ENCODE results near the gene CES2. TPM values are rescaled to one million over a fixed set of nuclear protein-coding genes. Genes with fewer than 3 reads are reported as not detected.

CES2 gene, protein sequence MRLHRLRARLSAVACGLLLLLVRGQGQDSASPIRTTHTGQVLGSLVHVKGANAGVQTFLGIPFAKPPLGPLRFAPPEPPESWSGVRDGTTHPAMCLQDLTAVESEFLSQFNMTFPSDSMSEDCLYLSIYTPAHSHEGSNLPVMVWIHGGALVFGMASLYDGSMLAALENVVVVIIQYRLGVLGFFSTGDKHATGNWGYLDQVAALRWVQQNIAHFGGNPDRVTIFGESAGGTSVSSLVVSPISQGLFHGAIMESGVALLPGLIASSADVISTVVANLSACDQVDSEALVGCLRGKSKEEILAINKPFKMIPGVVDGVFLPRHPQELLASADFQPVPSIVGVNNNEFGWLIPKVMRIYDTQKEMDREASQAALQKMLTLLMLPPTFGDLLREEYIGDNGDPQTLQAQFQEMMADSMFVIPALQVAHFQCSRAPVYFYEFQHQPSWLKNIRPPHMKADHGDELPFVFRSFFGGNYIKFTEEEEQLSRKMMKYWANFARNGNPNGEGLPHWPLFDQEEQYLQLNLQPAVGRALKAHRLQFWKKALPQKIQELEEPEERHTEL
- total RNA-seq: 10 to 100 TPM; 40.5 to 64.7 (median 55.3) TPM
- polyA plus RNA-seq: 10 to 100 TPM; 29.2 to 43.6 TPM
- total RNA-seq: 43.9 reads per million, percentile 68 among the genes with 10 or more reads in this experiment

DNA sequence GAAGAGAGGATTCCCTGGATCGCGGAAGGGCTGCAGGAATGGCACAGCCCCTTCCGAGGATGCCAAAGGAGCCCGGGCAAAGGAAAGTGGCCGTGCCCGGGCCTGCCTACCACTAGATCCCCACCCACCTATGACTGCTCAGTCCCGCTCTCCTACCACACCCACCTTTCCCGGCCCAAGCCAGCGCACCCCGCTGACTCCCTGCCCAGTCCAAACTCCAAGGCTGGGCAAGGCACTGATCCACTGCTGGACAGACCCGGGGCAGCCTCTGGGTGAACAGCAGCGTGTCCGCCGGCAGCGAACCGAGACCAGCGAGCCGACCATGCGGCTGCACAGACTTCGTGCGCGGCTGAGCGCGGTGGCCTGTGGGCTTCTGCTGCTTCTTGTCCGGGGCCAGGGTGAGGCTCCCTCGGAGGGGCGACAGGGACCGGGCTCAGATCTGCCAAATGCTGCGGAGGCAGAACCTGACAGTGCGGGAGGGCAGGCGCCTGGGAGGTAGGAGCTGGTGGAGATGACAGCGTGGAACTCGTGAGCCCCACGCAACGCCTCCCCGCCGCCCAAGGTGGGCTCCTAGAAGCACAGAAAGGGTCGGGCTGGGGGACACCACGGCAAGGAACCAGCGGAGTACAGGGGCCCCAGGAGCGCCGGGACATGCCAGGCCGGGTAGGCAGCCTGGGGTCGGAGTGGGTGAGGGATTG, at the start of gene CES2:
Gene CES2 (plus strand): TSS at position 203 of the 698 bp plus-strand sequence. CDS start 120 bp downstream, at position 323.
- H3K9me3 Mint-ChIP-seq: peaks cover 0 to 8% (median 0%) of the 10 kb centered on the region in 11 donors
- H3K27ac Mint-ChIP-seq: peak within 1 kb of the TSS; percentile 96 to 99 (median 98)
- H3K4me1 ChIP-seq (ENCODE audit: control insufficient read depth in 2 of 2, insufficient read depth in 2 of 2, low read length in 2 of 2): peaks cover 24 to 35% of the 10 kb centered on the region in 2 donors
- H3K36me3 ChIP-seq (ENCODE audit: control insufficient read depth in 2 of 3, insufficient read depth in 3 of 3, low read length in 3 of 3): peaks cover 0 to 44% (median 3%) of the 10 kb centered on the region in 3 experiments
- peaks cover 38 to 63% (median 54%) of the 10 kb centered on the region in 7 donors for H3K4me1 Mint-ChIP-seq
- H3K4me3 Mint-ChIP-seq: peak within 1 kb of the TSS; percentile 91 to 99 (median 98)
- no peak for DNase-seq
- H3K4me3 ChIP-seq (ENCODE audit: low read length): peak within 1 kb of the TSS; percentile 96
- intact Hi-C loops (cut with micrococcal nuclease): loop anchor here in 1 of 2 donors (10.0 kb wide), 1 partner anchor 1909 kb away; the partner anchor contains the start of gene TANGO6
- no peaks in the 10 kb centered on the region for H3K9me3 ChIP-seq (ENCODE audit: control insufficient read depth in 2 of 3, low read length in 3 of 3)
- ATAC-seq: no peak
- ChIA-PET CTCF (no interaction called here), POLR2A (interaction anchor here (2.4 kb wide), 1 partner anchor 105 kb away, joined by 7 read pairs; the partner anchor contains the start of gene NAE1)
- peaks cover 0 to 25% (median 6%) of the 10 kb centered on the region in 5 donors for H3K36me3 Mint-ChIP-seq
- H3K27ac ChIP-seq (ENCODE audit: low read depth, low read length): peak within 1 kb of the TSS; percentile 97
- no peaks in the 10 kb centered on the region for H3K27me3 Mint-ChIP-seq
- H3K27me3 ChIP-seq (ENCODE audit: control insufficient read depth in 2 of 2, insufficient read depth in 2 of 2, low read length in 2 of 2): no peaks in the 10 kb centered on the region

GRCh38 chr16:66886321-66886720, 49.0 kb upstream of the CES2 start:
- no peak overlapping the region for H3K4me3 ChIP-seq (ENCODE audit: low read length)
- peaks cover 0 to 7% of the 10 kb centered on the region in 2 donors for H3K4me1 ChIP-seq (ENCODE audit: control insufficient read depth in 2 of 2, insufficient read depth in 2 of 2, low read length in 2 of 2)
- no peaks in the 10 kb centered on the region for H3K9me3 ChIP-seq (ENCODE audit: control insufficient read depth in 2 of 3, low read length in 3 of 3)
- no peaks in the 10 kb centered on the region for H3K27me3 ChIP-seq (ENCODE audit: control insufficient read depth in 2 of 2, insufficient read depth in 2 of 2, low read length in 2 of 2)
- Mint-ChIP-seq H3K36me3 (peaks cover 0 to 20% (median 4%) of the 10 kb centered on the region in 5 donors), H3K9me3 (peaks cover 0 to 2% (median 0%) of the 10 kb centered on the region in 11 donors), H3K27ac (no peak overlapping the region), H3K4me1 (peaks cover 10 to 49% (median 37%) of the 10 kb centered on the region in 7 donors), H3K4me3 (no peak overlapping the region), H3K27me3 (no peaks in the 10 kb centered on the region)
- intact Hi-C loops (cut with micrococcal nuclease): no loop called here
- no peak overlapping the region for H3K27ac ChIP-seq (ENCODE audit: low read depth, low read length)
- CTCF ChIA-PET: interaction anchor here (0.7 to 1.2 kb wide), 2 partner anchors 56 to 58 kb away, joined by 3 read pairs; partner anchors contain the start of gene NAE1
- DNase-seq (no peak), ATAC-seq (no peak)
- peaks cover 0 to 32% (median 0%) of the 10 kb centered on the region in 3 experiments for H3K36me3 ChIP-seq (ENCODE audit: control insufficient read depth in 2 of 3, insufficient read depth in 3 of 3, low read length in 3 of 3)
- POLR2A ChIA-PET: no interaction called here

DNA sequence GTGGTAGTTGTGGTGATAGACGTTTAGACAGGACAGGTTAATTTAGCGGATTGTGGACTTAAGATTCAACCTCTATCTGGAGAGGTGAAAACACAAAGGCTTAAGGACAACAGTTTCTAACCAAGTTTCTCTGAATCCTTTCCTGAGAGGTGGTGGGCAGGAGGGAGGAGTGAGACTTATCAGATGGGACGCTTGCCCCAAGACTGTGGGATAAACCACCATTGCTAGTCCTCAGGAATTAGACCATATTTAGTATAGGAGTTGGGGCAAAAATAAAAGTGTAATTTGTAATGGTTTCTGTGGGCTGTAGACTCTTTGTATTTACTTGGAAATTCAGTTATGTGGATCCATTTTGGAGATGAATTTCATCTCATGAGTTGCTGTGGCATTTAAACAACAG, 48.4 kb upstream of the CES2 start:
- Histone ChIP-seq H3K9me3 (ENCODE audit: control insufficient read depth in 2 of 3, low read length in 3 of 3) (no peaks in the 10 kb centered on the region), H3K36me3 (ENCODE audit: control insufficient read depth in 2 of 3, insufficient read depth in 3 of 3, low read length in 3 of 3) (peaks cover 0 to 32% (median 0%) of the 10 kb centered on the region in 3 experiments), H3K27me3 (ENCODE audit: control insufficient read depth in 2 of 2, insufficient read depth in 2 of 2, low read length in 2 of 2) (no peaks in the 10 kb centered on the region), H3K4me1 (ENCODE audit: control insufficient read depth in 2 of 2, insufficient read depth in 2 of 2, low read length in 2 of 2) (peaks cover 0 to 1% of the 10 kb centered on the region in 2 donors), H3K4me3 (ENCODE audit: low read length) (no peak overlapping the region), H3K27ac (ENCODE audit: low read depth, low read length) (no peak overlapping the region)
- Mint-ChIP-seq H3K27me3 (no peaks in the 10 kb centered on the region), H3K4me1 (peaks cover 6 to 45% (median 33%) of the 10 kb centered on the region in 7 donors), H3K36me3 (peaks cover 0 to 20% (median 4%) of the 10 kb centered on the region in 5 donors), H3K9me3 (peaks cover 0 to 2% (median 0%) of the 10 kb centered on the region in 11 donors), H3K27ac (no peak overlapping the region), H3K4me3 (no peak overlapping the region)
- CTCF ChIA-PET: interaction anchor here (1.4 kb wide), 1 partner anchor 14 kb away, joined by 4 read pairs; no protein-coding TSS in a partner anchor
- POLR2A ChIA-PET: no interaction called here
- intact Hi-C loops (cut with micrococcal nuclease): no loop called here
- DNase-seq: no peak
- ATAC-seq: no peak

DNA sequence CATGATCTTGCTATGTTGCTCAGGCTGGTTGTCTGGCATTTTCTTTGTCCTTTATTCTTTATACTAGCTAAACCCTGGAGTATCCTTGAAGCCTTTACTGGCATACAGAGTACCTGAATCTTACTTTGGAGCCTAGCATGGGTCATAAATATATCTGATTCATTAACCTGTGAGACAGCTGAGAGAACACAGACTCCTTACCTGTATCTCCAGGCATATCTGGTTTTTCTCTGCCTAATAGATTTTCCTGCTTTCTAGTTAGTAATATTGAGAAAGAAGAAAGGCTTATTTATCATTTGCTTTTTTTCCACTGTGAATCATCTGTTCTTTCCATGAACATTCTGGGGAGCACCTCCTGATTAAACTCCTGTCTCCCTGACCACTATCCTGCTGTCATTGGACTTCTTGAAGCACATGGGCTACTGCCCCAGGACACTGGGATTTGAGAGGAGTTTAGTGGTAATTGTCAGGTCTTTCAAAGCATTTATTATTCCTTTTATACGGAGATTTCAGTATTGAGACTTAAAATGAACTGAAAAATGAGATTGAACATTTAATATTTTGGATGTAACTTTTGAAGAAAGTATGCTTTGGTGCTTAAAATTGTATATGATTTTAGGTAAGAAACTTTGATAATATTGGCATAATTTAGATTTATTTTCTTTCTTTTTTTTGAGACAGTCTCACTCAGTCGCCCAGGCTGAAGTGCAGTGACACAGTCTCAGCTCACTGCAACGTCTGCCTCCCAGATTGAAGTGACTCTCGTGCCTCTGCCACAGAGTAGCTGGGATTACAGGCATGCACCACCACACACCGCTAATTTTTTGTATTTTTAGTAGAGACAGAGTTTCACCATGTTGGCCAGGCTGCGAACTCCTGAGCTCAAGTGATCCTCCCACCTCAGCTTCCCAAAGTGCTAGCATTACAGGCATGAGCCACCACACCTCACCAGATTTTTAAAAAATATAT, 46.4 kb upstream of the CES2 start:
- Histone ChIP-seq H3K36me3 (ENCODE audit: control insufficient read depth in 2 of 3, insufficient read depth in 3 of 3, low read length in 3 of 3) (peaks cover 0 to 32% (median 0%) of the 10 kb centered on the region in 3 experiments), H3K4me1 (ENCODE audit: control insufficient read depth in 2 of 2, insufficient read depth in 2 of 2, low read length in 2 of 2) (peaks cover 0 to 3% of the 10 kb centered on the region in 2 donors), H3K27ac (ENCODE audit: low read depth, low read length) (no peak overlapping the region), H3K27me3 (ENCODE audit: control insufficient read depth in 2 of 2, insufficient read depth in 2 of 2, low read length in 2 of 2) (no peaks in the 10 kb centered on the region), H3K4me3 (ENCODE audit: low read length) (no peak overlapping the region), H3K9me3 (ENCODE audit: control insufficient read depth in 2 of 3, low read length in 3 of 3) (no peaks in the 10 kb centered on the region)
- Mint-ChIP-seq H3K27me3 (no peaks in the 10 kb centered on the region), H3K36me3 (peaks cover 0 to 20% (median 4%) of the 10 kb centered on the region in 5 donors), H3K4me1 (peaks cover 9 to 46% (median 31%) of the 10 kb centered on the region in 7 donors), H3K27ac (peak overlapping the region in 2 of 9 donors; percentile 26 to 33), H3K4me3 (no peak overlapping the region), H3K9me3 (peaks cover 0 to 2% (median 0%) of the 10 kb centered on the region in 11 donors)
- CTCF ChIA-PET: interaction anchor here (1.4 kb wide), 1 partner anchor 16 kb away, joined by 4 read pairs; no protein-coding TSS in a partner anchor
- DNase-seq (no peak), ATAC-seq (no peak)
- intact Hi-C loops (cut with micrococcal nuclease): no loop called here
- POLR2A ChIA-PET: interaction anchor here (0.6 to 0.8 kb wide), 3 partner anchors 9 to 578 kb away, joined by 3 read pairs; partner anchors contain the start of gene PDP2

GRCh38 chr16:66889622-66890021, 45.7 kb upstream of the CES2 start:
- ATAC-seq (no peak), DNase-seq (no peak)
- H3K27me3 ChIP-seq (ENCODE audit: control insufficient read depth in 2 of 2, insufficient read depth in 2 of 2, low read length in 2 of 2): no peaks in the 10 kb centered on the region
- peaks cover 0 to 26% (median 0%) of the 10 kb centered on the region in 3 experiments for H3K36me3 ChIP-seq (ENCODE audit: control insufficient read depth in 2 of 3, insufficient read depth in 3 of 3, low read length in 3 of 3)
- H3K4me3 ChIP-seq (ENCODE audit: low read length): no peak overlapping the region
- peaks cover 0 to 2% (median 0%) of the 10 kb centered on the region in 11 donors for H3K9me3 Mint-ChIP-seq
- H3K4me1 ChIP-seq (ENCODE audit: control insufficient read depth in 2 of 2, insufficient read depth in 2 of 2, low read length in 2 of 2): peaks cover 0 to 3% of the 10 kb centered on the region in 2 donors
- ChIA-PET POLR2A (interaction anchor here (0.6 to 0.8 kb wide), 3 partner anchors 10 to 240 kb away, joined by 3 to 6 read pairs (median 3); partner anchors contain the start of gene PDP2), CTCF (interaction anchor here (0.8 kb wide), 1 partner anchor 281 kb away, joined by 3 read pairs; no protein-coding TSS in a partner anchor)
- intact Hi-C loops (cut with micrococcal nuclease): loop anchor here in 1 of 2 donors (10.0 kb wide), 1 partner anchor 125 kb away; no protein-coding TSS in a partner anchor
- H3K27ac Mint-ChIP-seq: peak overlapping the region in 1 of 9 donors; percentile 33
- peaks cover 9 to 51% (median 31%) of the 10 kb centered on the region in 7 donors for H3K4me1 Mint-ChIP-seq
- no peaks in the 10 kb centered on the region for H3K9me3 ChIP-seq (ENCODE audit: control insufficient read depth in 2 of 3, low read length in 3 of 3)
- H3K36me3 Mint-ChIP-seq: peaks cover 0 to 16% (median 3%) of the 10 kb centered on the region in 5 donors
- H3K27ac ChIP-seq (ENCODE audit: low read depth, low read length): no peak overlapping the region
- H3K27me3 Mint-ChIP-seq: no peaks in the 10 kb centered on the region
- H3K4me3 Mint-ChIP-seq: no peak overlapping the region
